ENCODE results near the gene SP3.

The SP3 gene

GRCh38 chr2:173886613-173887012 lies 78.6 kb downstream of the SP3 start:
- no peak for TF ChIP-seq CTCF (IDR thresholded peaks at IDR 0.05; ENCODE audit: low read depth, low read length)
- Histone ChIP-seq H3K4me3 (ENCODE audit: low read depth, low read length) (no peak overlapping the region), H3K27me3 (no peaks in the 10 kb centered on the region), H3K36me3 (no peaks in the 10 kb centered on the region), H3K9me3 (no peaks in the 10 kb centered on the region), H3K4me1 (no peaks in the 10 kb centered on the region; the same call in 1 of the 2 replicates)
- no peak for DNase-seq

- peak; percentile 30 for DNase-seq
- Histone ChIP-seq H3K27me3 (no peaks in the 10 kb centered on the region), H3K36me3 (no peaks in the 10 kb centered on the region), H3K9me3 (no peaks in the 10 kb centered on the region), H3K4me3 (ENCODE audit: low read depth, low read length) (no peak overlapping the region), H3K4me1 (no peaks in the 10 kb centered on the region; the same call in 1 of the 2 replicates)
- TF ChIP-seq CTCF (IDR thresholded peaks at IDR 0.05; ENCODE audit: low read depth, low read length), result peak; percentile 60
Measured at GRCh38 chr2:173884025-173884802, 81.0 kb downstream of the SP3 start.

DNA sequence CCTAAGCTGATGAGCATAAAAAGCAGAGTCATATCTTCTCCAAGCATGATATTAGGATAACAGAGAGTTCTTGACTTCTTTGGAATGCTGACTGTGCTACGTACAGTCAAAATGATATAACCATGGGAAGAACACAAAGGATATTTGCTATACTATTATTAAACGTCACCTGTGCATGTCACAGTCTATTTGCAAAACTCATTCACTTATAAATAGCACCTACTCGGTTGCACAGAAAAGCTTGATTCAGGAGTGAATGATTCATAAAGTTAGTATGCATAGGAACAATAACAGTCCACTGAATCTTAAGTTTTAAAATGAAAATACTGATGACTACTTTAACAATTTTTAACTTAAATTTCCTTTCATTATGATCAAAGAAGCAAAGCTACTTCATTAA lies 83.3 kb downstream of the SP3 start:
- H3K4me1 ChIP-seq, result no peaks in the 10 kb centered on the region; the same call in 1 of the 2 replicates
- no peaks in the 10 kb centered on the region for H3K27me3 ChIP-seq
- no peaks in the 10 kb centered on the region for H3K9me3 ChIP-seq
- no peaks in the 10 kb centered on the region for H3K36me3 ChIP-seq
- TF ChIP-seq CTCF (IDR thresholded peaks at IDR 0.05; ENCODE audit: low read depth, low read length), result no peak
- no peak for DNase-seq
- H3K4me3 ChIP-seq (ENCODE audit: low read depth, low read length), result no peak overlapping the region

- Histone ChIP-seq H3K27me3 (no peaks in the 10 kb centered on the region), H3K4me1 (no peaks in the 10 kb centered on the region; the same call in 1 of the 2 replicates), H3K9me3 (no peaks in the 10 kb centered on the region), H3K4me3 (ENCODE audit: low read depth, low read length) (no peak overlapping the region), H3K36me3 (no peaks in the 10 kb centered on the region)
- TF ChIP-seq CTCF (IDR thresholded peaks at IDR 0.05; ENCODE audit: low read depth, low read length), result no peak
- DNase-seq, result peak; percentile 25
Measured at GRCh38 chr2:173881461-173881860, 83.7 kb downstream of the SP3 start.

- H3K27me3 ChIP-seq, result no peaks in the 10 kb centered on the region
- no peak for TF ChIP-seq CTCF (IDR thresholded peaks at IDR 0.05; ENCODE audit: low read depth, low read length)
- no peaks in the 10 kb centered on the region; the same call in 1 of the 2 replicates for H3K4me1 ChIP-seq
- H3K4me3 ChIP-seq (ENCODE audit: low read depth, low read length), result no peak overlapping the region
- H3K9me3 ChIP-seq, result no peaks in the 10 kb centered on the region
- no peaks in the 10 kb centered on the region for H3K36me3 ChIP-seq
- DNase-seq, result no peak
Measured at GRCh38 chr2:173880561-173880960, 84.6 kb downstream of the SP3 start.

- no peak for DNase-seq
- H3K9me3 ChIP-seq, result no peaks in the 10 kb centered on the region
- no peaks in the 10 kb centered on the region; the same call in 1 of the 2 replicates for H3K4me1 ChIP-seq
- no peak overlapping the region for H3K4me3 ChIP-seq (ENCODE audit: low read depth, low read length)
- TF ChIP-seq CTCF (IDR thresholded peaks at IDR 0.05; ENCODE audit: low read depth, low read length), result no peak
- no peaks in the 10 kb centered on the region for H3K36me3 ChIP-seq
- H3K27me3 ChIP-seq, result no peaks in the 10 kb centered on the region
Measured at GRCh38 chr2:173876833-173877413, 88.2 kb downstream of the SP3 start.

Data from BE2C (cell line).